Stimulated activated CD4-positive, alpha-beta T cell treated with anti-CD3 and anti-CD28 coated beads, Interleukin-15, amount 100 ng/mL, for 1 hour (primary cell): ENCODE measurements around the gene GABRA6.

Source experiments
- DNase-seq, 2 donors: peaks; one replicate each; pipeline ENCODE4 v3.0.0-alpha.2; 2020; ENCODE audit warnings: low read depth in 1 of 2, low spot score in 1 of 2

Gene GABRA6

GRCh38 chr5:161751265-161751664 is 65.7 kb downstream of the GABRA6 start:
- no peak for DNase-seq
